ES-I3 (cell line): ENCODE data around the gene GLIPR2.
"Not testable (repeated sequence)": the region's sequence is repeated elsewhere in the genome, so short reads cannot be mapped to it uniquely, and the experiment has no call there.

ENCODE experiments used
- H3K36me3 ChIP-seq: 2 replicates; pipeline ENCODE4 v1.6.1; 2013; ENCODE audit warnings: mild to moderate bottlenecking, low read length, control low read depth, moderate library complexity; ENCODE audit not compliant: insufficient read depth
- H3K4me1 ChIP-seq: 2 replicates; pipeline ENCODE4 v1.6.1; 2013; ENCODE audit warnings: mild to moderate bottlenecking, control low read depth, low read length; ENCODE audit not compliant: insufficient read depth
- H3K9ac ChIP-seq: 2 replicates; pipeline ENCODE4 v1.6.1; 2013; ENCODE audit warnings: low read depth, mild to moderate bottlenecking, low read length, moderate library complexity
- H3K9me3 ChIP-seq: 2 replicates; pipeline ENCODE4 v1.6.1; 2013; ENCODE audit warnings: mild to moderate bottlenecking, low read length, moderate library complexity; ENCODE audit not compliant: control insufficient read depth, insufficient read depth

The GLIPR2 gene

DNA sequence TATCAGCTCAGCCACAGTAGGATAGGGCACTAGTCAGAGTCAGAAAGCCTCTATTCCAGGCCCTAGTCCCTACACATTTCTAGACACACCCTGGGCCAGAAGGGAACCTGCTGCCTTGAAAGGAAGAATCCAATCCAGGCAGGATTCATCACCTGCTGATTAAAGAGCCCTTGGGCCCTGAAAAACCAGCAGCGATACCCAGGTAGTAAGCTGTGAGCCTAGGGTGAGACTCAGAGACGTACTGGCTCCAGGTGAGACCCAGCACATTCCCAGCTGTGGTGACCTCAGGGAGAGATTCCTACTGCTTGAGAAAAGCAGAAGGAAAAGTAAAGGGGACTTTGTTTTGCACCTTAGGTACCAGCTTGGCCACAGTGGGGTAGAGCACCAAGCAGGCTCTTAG is 37.3 kb downstream of the GLIPR2 start:
- Histone ChIP-seq H3K9ac (no peak overlapping the region), H3K4me1 (no peaks in the 10 kb centered on the region), H3K9me3 (no peaks in the 10 kb centered on the region), H3K36me3 (no peaks in the 10 kb centered on the region)

GRCh38 chr9:36174271-36174670 is 37.7 kb downstream of the GLIPR2 start:
- Histone ChIP-seq H3K36me3 (no peaks in the 10 kb centered on the region), H3K4me1 (no peaks in the 10 kb centered on the region), H3K9ac (no peak overlapping the region), H3K9me3 (no peaks in the 10 kb centered on the region)

- H3K36me3 ChIP-seq, result no peaks in the 10 kb centered on the region
- H3K4me1 ChIP-seq, result no peaks in the 10 kb centered on the region
- H3K9me3 ChIP-seq, result no peaks in the 10 kb centered on the region
- no peak overlapping the region for H3K9ac ChIP-seq
Measured at GRCh38 chr9:36174731-36175130, 38.2 kb downstream of the GLIPR2 start.

DNA sequence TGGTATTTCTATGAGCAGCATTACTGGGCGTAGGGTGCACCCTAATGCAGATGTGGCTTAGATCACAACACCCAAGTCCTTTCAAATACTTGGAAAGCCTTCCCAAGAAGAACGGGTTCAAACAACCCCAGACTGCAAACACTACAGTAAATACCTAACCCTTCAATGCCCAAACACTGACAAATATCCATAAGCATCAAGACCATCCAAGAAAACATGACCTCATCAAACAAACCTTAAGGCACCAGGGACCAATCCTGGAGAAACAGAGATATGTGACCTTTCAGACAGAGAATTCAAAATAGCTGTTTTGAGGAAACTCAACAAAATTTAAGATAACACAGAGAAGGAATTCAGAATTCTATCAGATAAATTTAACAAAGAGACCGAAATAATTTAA is 38.7 kb downstream of the GLIPR2 start:
- not testable (repeated sequence) for H3K9me3 ChIP-seq, H3K36me3 ChIP-seq, H3K4me1 ChIP-seq, H3K9ac ChIP-seq

DNA sequence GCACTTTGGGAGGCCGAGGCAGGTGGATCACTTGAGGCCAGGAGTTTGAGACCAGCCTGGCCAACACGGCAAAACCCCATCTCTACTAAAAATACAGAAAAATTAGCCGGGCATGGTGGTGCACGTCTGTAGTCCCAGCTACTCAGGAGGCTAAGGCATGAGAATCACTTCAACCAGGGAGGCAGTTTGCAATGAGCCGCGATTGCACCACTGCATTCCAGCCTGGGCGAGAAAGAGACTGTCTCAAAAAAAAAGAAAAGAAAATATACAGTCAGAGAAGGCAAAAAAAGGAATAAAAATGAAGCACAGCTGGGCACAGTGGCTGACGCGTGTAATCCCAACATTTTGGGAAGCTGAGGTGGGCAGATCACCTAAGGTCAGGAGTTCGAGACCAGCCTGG is 40.0 kb downstream of the GLIPR2 start:
- H3K9ac ChIP-seq, H3K9me3 ChIP-seq, H3K4me1 ChIP-seq, H3K36me3 ChIP-seq: not testable (repeated sequence)

DNA sequence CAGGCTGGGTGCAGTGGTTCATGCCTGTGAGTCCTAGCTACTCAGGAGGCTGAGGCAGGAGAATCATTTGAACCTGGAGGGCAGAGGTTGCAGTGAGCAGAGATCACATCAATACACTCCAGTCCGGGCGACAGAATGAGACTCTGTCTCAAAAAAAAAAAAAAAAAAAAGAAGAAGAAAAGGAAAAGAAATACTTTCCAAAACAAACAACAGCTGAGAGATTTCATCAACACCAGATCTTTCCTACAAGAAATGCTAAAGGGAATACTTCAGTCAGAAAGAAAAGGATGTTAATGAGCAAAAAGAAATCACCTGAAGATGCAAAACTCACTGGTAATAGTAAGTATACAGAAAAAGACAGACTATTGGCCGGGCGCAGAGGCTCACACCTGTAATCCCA is 41.0 kb downstream of the GLIPR2 start:
- Histone ChIP-seq H3K4me1 (no peaks in the 10 kb centered on the region), H3K9me3 (no peaks in the 10 kb centered on the region), H3K36me3 (no peaks in the 10 kb centered on the region), H3K9ac (no peak overlapping the region)

DNA sequence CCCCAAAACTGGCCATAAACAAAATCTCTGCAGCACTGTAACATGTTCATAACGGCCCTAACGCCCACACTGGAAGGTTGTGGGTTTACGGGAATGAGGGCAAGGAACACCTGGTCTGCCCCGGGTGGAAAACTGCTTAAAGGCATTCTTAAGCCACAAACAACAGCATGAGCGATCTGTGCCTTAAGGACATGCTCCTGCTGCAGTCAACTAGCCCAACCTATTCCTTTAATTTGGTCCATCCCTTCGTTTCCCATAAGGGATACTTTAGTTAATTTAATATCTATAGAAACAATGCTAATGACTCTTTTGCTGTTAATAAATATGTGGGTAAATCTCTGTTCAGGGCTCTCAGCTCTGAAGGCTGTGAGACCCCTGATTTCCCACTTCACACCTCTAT is 43.7 kb downstream of the GLIPR2 start:
- H3K4me1 ChIP-seq, H3K36me3 ChIP-seq, H3K9ac ChIP-seq, H3K9me3 ChIP-seq: not testable (repeated sequence)

- no peaks in the 10 kb centered on the region for H3K9me3 ChIP-seq
- H3K4me1 ChIP-seq, result peaks cover 12% of the 10 kb centered on the region
- H3K9ac ChIP-seq, result no peak overlapping the region
- no peaks in the 10 kb centered on the region for H3K36me3 ChIP-seq
Measured at GRCh38 chr9:36187414-36187813, 50.9 kb downstream of the GLIPR2 start.

- Histone ChIP-seq H3K4me1 (peaks cover 19% of the 10 kb centered on the region), H3K9me3 (no peaks in the 10 kb centered on the region), H3K9ac (no peak overlapping the region), H3K36me3 (no peaks in the 10 kb centered on the region)
Measured at GRCh38 chr9:36188212-36188611, 51.7 kb downstream of the GLIPR2 start.

DNA sequence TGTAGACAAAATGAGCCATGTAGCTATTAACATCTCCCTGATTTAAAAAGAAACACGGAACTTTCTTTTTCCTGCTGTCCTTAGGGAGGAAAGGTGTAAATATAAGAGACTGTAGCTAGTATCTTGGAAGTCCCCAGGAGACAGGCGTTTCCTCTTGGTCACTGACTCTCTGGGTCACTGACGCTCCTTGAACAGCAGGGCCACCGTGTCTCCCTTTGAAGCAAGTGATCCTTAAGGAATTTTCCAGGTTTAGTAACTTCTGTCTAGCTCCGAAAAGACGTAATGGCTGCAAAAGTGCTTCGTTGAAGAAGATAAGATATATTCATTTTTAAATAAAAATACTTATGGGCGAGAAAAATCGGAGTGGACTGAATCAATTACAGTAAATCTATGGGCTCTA is 53.4 kb downstream of the GLIPR2 start:
- peak overlapping the region; percentile 85 for H3K9ac ChIP-seq
- H3K9me3 ChIP-seq, result no peaks in the 10 kb centered on the region
- no peaks in the 10 kb centered on the region for H3K36me3 ChIP-seq
- peaks cover 20% of the 10 kb centered on the region for H3K4me1 ChIP-seq

- H3K4me1 ChIP-seq, result peaks cover 20% of the 10 kb centered on the region
- H3K36me3 ChIP-seq, result no peaks in the 10 kb centered on the region
- no peaks in the 10 kb centered on the region for H3K9me3 ChIP-seq
- peak within 1 kb of the TSS; percentile 85 for H3K9ac ChIP-seq
Measured at GRCh38 chr9:36190388-36191289, 54.1 kb downstream of the GLIPR2 start, which contains the start of gene CLTA. CLTA (plus strand) TSS chr9:36190921; CDS start chr9:36191057, 136 bp downstream.

- no peaks in the 10 kb centered on the region for H3K36me3 ChIP-seq
- H3K9ac ChIP-seq, result peak overlapping the region; percentile 85
- no peaks in the 10 kb centered on the region for H3K9me3 ChIP-seq
- peaks cover 20% of the 10 kb centered on the region for H3K4me1 ChIP-seq
Measured at GRCh38 chr9:36191290-36191645, 54.7 kb downstream of the GLIPR2 start.

DNA sequence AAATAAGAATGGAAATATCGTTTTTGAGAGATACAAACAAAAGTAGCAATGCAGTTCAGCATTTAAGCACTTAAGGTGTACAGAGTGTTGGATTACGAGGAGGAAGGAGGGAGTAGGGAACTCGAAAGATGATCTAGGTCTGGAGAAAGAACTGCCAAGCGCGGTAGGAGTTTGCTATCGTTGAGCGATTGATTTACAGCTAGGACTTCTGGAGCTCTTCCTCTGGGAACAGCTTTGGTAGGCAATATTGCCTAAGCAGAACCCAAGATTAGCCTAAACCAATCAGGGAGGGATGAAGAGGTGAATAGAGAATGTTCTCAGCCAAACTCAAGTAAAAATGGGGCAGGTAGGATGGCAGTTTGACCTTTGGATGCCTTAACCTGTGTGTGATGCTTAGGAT is 55.2 kb downstream of the GLIPR2 start:
- H3K4me1 ChIP-seq, result peaks cover 20% of the 10 kb centered on the region
- no peaks in the 10 kb centered on the region for H3K9me3 ChIP-seq
- no peaks in the 10 kb centered on the region for H3K36me3 ChIP-seq
- peak overlapping the region; percentile 85 for H3K9ac ChIP-seq

GRCh38 chr9:36192196-36192595 is 55.7 kb downstream of the GLIPR2 start:
- Histone ChIP-seq H3K36me3 (0 out of 2 replicates have a peak, but pooled peaks cover under 1% of the 10 kb centered on the region), H3K9me3 (no peaks in the 10 kb centered on the region), H3K9ac (peak overlapping the region; percentile 85), H3K4me1 (peaks cover 18% of the 10 kb centered on the region)

DNA sequence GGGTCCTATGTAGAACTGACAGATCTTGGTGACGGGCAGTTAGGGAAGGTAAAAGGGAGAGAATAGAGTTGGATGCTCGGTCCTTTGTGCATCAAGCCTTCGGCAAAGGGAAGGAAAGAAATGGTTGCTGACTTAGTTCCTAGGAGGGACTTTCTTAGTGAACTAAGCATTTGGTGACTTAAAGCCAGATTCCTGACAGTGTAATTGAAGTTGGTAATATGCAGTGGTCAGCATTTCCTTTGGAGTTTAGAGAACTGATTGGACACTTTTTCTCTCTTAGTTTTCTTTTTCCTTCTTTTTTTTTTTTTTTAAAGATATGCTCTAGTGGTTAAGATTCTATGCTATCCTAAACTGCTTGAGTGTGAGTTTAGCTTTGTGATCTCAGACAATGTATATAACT is 56.5 kb downstream of the GLIPR2 start:
- Histone ChIP-seq H3K4me1 (peaks cover 14% of the 10 kb centered on the region), H3K9me3 (no peaks in the 10 kb centered on the region), H3K9ac (peak overlapping the region; percentile 85; the same call in 1 of the 2 replicates), H3K36me3 (0 out of 2 replicates have a peak, but pooled peaks cover 3% of the 10 kb centered on the region)
